Type B pancreatic cell (in vitro differentiated cells): ENCODE data around the gene PRDM16. TPM values are rescaled to one million over a fixed set of nuclear protein-coding genes. Genes with fewer than 3 reads are reported as not detected.

Experiments
- DNase-seq: peaks from one replicate; pipeline ENCODE4 v3.0.0; 2021; ENCODE audit warnings: mixed read lengths; ENCODE audit not compliant: unreplicated experiment; ENCODE audit errors: extremely low spot score
- H3K27ac Mint-ChIP-seq: 2 replicates; pipeline ENCODE4 v1.8.0; 2021; ENCODE audit warnings: mild to moderate bottlenecking, mixed read lengths
- H3K27me3 Mint-ChIP-seq: 2 replicates; pipeline ENCODE4 v1.8.0; 2021; ENCODE audit warnings: mixed read lengths
- H3K36me3 Mint-ChIP-seq: 2 replicates; pipeline ENCODE4 v1.8.0; 2021; ENCODE audit warnings: mixed read lengths
- H3K4me1 Mint-ChIP-seq: one replicate; pipeline ENCODE4 v1.8.0; 2021; ENCODE audit warnings: mixed read lengths; ENCODE audit not compliant: unreplicated experiment
- H3K4me3 Mint-ChIP-seq: 2 replicates; pipeline ENCODE4 v1.8.0; 2021; ENCODE audit warnings: mild to moderate bottlenecking, mixed read lengths
- H3K9me3 Mint-ChIP-seq: 2 replicates; pipeline ENCODE4 v1.8.0; 2021; ENCODE audit warnings: mixed read lengths
- total RNA-seq: library from RNA; stranded (reverse); gene quantifications from 2 replicates; pipeline ENCODE4 v1.2.1, GENCODE V29; 2021; ENCODE audit warnings: low replicate concordance
- TF ChIP-seq, protein P1 (sequence below): fragments of 200-600 bp; sonication (generic); conservative IDR thresholded peaks from 2 replicates; pipeline ENCODE4 v1.5.0; 2021; ENCODE audit warnings: antibody characterized with exemption, mild to moderate bottlenecking

The PRDM16 gene
- total RNA-seq, 1 donor from 2014 or later, result 23.6 TPM

DNA sequence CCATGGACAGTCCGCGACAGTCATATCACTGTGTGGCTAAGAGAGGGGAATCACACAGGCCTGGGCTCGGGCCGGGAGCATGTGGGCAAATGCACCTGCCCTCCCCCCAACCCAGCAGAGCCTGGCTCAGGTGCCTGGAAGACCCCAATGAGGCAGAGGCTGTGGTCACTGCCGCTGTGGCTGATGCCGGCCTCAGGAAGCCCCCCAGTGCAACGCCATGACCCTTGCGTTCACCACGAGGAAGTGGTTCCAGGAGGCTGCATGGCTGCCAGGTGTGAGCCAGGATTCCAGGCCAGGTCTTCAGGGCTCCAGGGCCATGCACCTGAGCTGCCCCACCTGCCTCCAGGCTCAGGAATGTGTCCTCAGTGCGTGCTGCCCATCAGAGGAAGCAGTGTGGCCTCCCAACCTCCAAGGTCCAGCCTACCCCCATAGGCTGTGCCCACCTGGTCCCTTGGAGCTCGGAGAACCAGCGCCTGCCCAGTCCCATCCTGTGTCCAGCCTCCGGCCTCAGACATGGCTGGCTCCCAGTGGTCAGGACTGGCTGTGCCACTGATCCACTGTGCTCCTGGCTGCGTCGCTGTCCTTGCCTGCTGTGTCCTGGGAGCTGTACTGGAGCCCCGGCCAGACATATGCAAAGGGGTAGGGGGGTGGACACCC, 393.5 kb downstream of the PRDM16 start:
- Mint-ChIP-seq H3K36me3 (no peaks in the 10 kb centered on the region), H3K27me3 (no peaks in the 10 kb centered on the region), H3K4me3 (no peak overlapping the region), H3K27ac (no peak overlapping the region), H3K9me3 (no peaks in the 10 kb centered on the region), H3K4me1 (peaks cover 26% of the 10 kb centered on the region)
- TF ChIP-seq, protein P1, sequence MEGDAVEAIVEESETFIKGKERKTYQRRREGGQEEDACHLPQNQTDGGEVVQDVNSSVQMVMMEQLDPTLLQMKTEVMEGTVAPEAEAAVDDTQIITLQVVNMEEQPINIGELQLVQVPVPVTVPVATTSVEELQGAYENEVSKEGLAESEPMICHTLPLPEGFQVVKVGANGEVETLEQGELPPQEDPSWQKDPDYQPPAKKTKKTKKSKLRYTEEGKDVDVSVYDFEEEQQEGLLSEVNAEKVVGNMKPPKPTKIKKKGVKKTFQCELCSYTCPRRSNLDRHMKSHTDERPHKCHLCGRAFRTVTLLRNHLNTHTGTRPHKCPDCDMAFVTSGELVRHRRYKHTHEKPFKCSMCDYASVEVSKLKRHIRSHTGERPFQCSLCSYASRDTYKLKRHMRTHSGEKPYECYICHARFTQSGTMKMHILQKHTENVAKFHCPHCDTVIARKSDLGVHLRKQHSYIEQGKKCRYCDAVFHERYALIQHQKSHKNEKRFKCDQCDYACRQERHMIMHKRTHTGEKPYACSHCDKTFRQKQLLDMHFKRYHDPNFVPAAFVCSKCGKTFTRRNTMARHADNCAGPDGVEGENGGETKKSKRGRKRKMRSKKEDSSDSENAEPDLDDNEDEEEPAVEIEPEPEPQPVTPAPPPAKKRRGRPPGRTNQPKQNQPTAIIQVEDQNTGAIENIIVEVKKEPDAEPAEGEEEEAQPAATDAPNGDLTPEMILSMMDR, result no peak
- DNase-seq, result no peak

DNA sequence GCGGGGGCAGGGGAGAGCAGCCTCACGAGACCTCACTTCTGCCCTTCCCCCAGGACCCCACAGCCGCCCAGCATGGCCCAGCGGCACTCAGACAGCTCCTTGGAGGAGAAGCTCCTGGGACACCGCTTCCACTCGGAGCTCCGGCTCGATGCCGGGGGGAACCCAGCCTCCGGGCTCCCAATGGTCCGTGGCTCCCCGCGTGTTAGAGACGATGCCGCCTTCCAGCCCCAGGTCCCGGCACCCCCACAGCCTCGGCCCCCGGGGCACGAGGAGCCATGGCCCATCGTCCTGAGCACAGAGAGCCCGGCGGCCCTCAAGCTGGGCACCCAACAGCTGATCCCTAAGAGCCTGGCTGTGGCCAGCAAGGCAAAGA, 394.0 kb downstream of the PRDM16 start:
- Mint-ChIP-seq H3K4me3 (no peak overlapping the region), H3K27me3 (no peaks in the 10 kb centered on the region), H3K36me3 (no peaks in the 10 kb centered on the region), H3K9me3 (no peaks in the 10 kb centered on the region), H3K27ac (no peak overlapping the region), H3K4me1 (peaks cover 24% of the 10 kb centered on the region)
- TF ChIP-seq, protein P1, result no peak
- no peak for DNase-seq

DNA sequence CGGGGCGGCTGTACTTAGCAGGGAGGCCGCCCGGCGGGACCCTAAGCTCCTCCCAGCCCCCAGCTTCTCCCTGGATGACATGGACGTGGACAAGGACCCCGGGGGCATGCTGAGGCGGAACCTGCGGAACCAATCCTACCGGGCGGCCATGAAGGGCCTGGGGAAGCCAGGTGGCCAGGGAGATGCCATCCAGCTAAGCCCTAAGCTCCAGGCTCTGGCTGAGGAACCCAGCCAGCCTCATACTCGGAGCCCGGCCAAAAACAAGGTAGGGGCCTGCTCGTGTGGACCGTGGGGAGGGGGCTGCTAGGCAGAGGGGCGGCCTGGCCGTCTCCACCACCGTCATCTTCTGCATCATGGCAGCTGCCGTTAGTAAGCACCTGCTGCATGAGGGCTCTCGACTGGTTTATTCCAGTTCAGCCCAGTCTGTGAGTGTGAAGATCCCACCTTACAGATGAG, 394.4 kb downstream of the PRDM16 start:
- Mint-ChIP-seq H3K4me3 (no peak overlapping the region), H3K27ac (no peak overlapping the region), H3K4me1 (peaks cover 20% of the 10 kb centered on the region), H3K27me3 (no peaks in the 10 kb centered on the region), H3K36me3 (no peaks in the 10 kb centered on the region), H3K9me3 (no peaks in the 10 kb centered on the region)
- TF ChIP-seq, protein P1, result no peak
- no peak for DNase-seq

DNA sequence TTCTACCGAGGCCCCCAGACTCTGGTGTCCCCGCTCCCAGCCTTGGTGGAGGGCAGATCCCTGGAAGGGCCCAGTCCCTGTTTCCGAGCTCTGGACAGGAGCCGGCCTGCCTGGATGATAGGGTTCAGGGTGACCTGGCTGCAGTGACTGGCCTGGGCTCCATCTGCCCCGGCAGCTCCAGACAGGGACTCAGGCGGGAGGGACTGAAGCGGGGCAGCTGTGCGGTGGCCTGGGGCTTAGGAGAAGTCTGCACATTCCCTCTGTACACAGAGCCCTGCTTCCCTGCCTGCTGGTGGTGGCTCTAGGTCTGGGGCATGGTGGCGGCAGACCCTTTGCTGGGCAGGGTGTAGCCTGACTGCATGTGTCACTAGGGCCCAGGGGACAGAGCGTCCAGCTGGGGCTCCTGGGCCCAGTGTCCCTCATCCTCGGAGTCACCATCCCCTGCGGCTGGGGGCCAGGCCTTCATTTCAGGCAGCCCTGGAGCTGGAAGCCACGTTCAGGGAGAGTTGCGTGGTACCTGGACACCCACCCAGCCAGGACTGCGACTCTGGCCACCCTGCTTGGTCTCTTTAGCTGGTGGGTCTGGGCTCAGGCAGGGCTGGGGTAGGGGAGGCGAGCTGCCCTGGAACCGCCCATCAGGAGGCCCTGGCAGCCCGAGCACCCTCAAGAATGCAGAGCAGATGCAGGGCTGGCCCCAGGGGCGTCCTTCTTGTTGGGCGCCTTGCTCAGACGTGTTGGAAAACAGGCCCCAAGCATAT, 395.1 kb downstream of the PRDM16 start:
- DNase-seq, result no peak
- H3K4me1 Mint-ChIP-seq, result peaks cover 14% of the 10 kb centered on the region
- H3K9me3 Mint-ChIP-seq, result no peaks in the 10 kb centered on the region
- TF ChIP-seq, protein P1, result no peak
- H3K4me3 Mint-ChIP-seq, result no peak overlapping the region
- no peaks in the 10 kb centered on the region for H3K36me3 Mint-ChIP-seq
- no peak overlapping the region for H3K27ac Mint-ChIP-seq
- H3K27me3 Mint-ChIP-seq, result no peaks in the 10 kb centered on the region

DNA sequence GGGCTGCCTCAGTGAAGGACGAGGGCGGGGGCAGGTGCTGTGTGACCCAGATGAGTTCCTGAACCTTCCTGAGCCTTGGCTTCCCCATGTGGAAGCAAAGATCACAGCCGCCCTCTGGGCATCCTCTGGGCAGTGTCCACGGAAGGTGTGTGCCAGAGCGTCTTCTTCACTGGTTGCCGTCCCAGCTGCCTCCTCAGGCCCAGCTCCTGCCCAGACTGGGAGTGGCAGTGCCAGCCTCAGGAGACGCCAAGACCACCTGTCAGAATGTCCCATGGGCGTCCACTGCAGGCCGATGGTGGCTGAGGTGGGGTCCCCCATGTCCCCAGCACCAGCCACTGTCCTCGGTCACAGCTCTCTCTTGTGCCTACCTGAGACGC, 395.6 kb downstream of the PRDM16 start:
- Mint-ChIP-seq H3K27ac (no peak overlapping the region), H3K4me1 (peaks cover 11% of the 10 kb centered on the region), H3K9me3 (no peaks in the 10 kb centered on the region), H3K27me3 (no peaks in the 10 kb centered on the region), H3K4me3 (no peak overlapping the region), H3K36me3 (no peaks in the 10 kb centered on the region)
- no peak for DNase-seq
- TF ChIP-seq, protein P1, result no peak
